ENCODE results near the gene PARD3. TPM values are rescaled to one million over a fixed set of nuclear protein-coding genes. Genes with fewer than 3 reads are reported as not detected.

The PARD3 gene
- total and polyA plus RNA-seq, 2 donors (not counting 3 experiments of a cell fraction or from before 2014, with no cell fraction given): 7.3 to 24.1 TPM

DNA sequence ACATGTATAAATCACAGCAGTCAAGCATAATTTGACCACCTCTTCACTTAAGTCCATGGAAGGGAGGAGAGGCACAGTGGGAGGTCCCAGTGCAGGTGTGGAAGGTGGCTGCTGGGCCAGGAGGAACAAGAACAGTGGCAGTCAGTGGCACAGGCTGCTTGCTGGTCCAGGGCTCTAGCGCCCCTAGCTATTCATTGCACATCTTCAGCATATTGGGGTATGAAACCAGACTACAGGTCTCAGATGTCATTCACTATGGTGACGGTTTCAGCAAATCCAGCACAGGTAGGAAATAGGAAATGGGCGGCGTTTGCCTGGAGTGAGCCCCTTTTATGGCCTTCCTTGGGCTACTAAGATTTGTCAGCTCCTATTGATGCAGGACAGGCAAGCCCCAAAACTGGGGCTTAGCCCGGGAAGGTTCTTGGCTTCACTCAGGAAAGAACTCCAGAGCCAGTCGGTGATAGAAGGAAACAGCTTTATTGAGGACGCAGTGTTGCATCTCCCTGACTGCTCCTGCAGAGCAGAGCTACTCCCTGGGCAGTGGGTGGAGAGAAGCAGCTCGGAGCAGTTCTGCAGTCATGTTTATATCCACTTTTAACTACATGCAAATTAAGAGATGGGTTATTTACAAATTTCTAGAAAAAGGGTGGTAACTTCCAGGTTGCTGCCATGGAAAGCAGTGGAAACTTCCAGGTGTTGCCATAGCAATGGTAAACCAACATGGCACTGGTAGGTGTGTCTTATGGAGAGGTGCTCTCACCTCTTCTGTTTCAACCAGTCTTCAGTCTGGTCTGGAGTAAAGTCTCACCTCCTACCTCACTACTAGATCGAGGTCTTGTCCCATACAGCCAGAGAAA, 608.8 kb downstream of the PARD3 start:
- FAIRE-seq (no peak), DNase-seq (ENCODE audit: low read depth, low spot score) (no peak)
- CTCF ChIA-PET: no interaction called here
- Histone ChIP-seq H3K79me2 (ENCODE audit: control insufficient read depth, insufficient read depth, low read length) (no peaks in the 10 kb centered on the region), H3K4me1 (ENCODE audit: control insufficient read depth, extremely low read depth, insufficient read depth, low read length) (no peaks in the 10 kb centered on the region), H4K20me1 (replicated peaks; ENCODE audit: control insufficient read depth, extremely low read depth, insufficient read depth, low read length) (no peaks in the 10 kb centered on the region), H3K9me1 (replicated peaks; ENCODE audit: control insufficient read depth, extremely low read depth, insufficient read depth, low read length) (no peaks in the 10 kb centered on the region), H3K9ac (replicated peaks; ENCODE audit: extremely low read depth, insufficient read depth, low read length) (no peak overlapping the region), H3K4me2 (ENCODE audit: insufficient read depth, low read length) (no peak overlapping the region), H3K36me3 (ENCODE audit: control insufficient read depth in 2 of 2, extremely low read depth in 1 of 2, insufficient read depth in 2 of 2, low read length in 2 of 2) (no peaks in the 10 kb centered on the region), H3K9me3 (replicated peaks; ENCODE audit: control insufficient read depth, insufficient read depth, low read length) (no peaks in the 10 kb centered on the region), H3K27me3 (ENCODE audit: control insufficient read depth in 2 of 2, insufficient read depth in 2 of 2, low read length in 2 of 2) (no peaks in the 10 kb centered on the region), H3K4me3 (replicated peaks in 1 of 3; ENCODE audit: insufficient read depth in 1 of 3, low read depth in 1 of 3, low read length in 3 of 3) (no peak overlapping the region), H3K27ac (ENCODE audit: insufficient read depth, low read depth, low read length) (no peak overlapping the region), H2AFZ (ENCODE audit: low read depth, low read length) (no peak overlapping the region)
- BruUV-seq (replicated peaks): no TSS peak
- no peak for TF ChIP-seq EZH2 (IDR thresholded peaks at IDR 0.05; ENCODE audit: borderline replicate concordance, low read depth, low read length, severe bottlenecking)
- POLR2A ChIA-PET: no interaction called here
- intact Hi-C loops (cut with micrococcal nuclease) (no loop called here), dilution Hi-C loops (cut with MboI; ENCODE audit: extremely low pct_ligation_motif_present, low sequenced_read_pairs) (no loop called here)

DNA sequence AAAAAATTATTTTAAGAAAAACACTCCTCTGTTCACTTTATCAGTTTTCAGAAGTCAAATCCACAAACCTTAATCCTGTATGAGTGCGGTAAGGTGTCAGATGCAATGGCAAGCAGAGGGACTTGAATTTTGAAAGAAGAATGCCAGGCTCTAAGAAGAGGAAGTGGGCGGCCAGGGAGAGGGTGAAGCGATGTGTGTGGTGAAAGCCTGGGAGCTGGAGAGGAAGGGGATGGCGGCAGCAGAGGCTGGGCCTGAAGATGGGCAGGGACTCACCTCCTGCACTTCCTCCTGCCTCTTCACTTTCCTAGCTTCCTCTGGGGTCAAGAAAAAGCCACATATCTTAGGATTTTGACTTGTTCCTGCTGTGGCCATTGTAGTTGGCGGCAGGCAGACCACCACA, 609.6 kb downstream of the PARD3 start:
- Histone ChIP-seq H2AFZ (ENCODE audit: low read depth, low read length) (no peak overlapping the region), H3K9ac (replicated peaks; ENCODE audit: extremely low read depth, insufficient read depth, low read length) (no peak overlapping the region), H4K20me1 (replicated peaks; ENCODE audit: control insufficient read depth, extremely low read depth, insufficient read depth, low read length) (no peaks in the 10 kb centered on the region), H3K27me3 (ENCODE audit: control insufficient read depth in 2 of 2, insufficient read depth in 2 of 2, low read length in 2 of 2) (no peaks in the 10 kb centered on the region), H3K9me1 (replicated peaks; ENCODE audit: control insufficient read depth, extremely low read depth, insufficient read depth, low read length) (no peaks in the 10 kb centered on the region), H3K27ac (ENCODE audit: insufficient read depth, low read depth, low read length) (no peak overlapping the region), H3K36me3 (ENCODE audit: control insufficient read depth in 2 of 2, extremely low read depth in 1 of 2, insufficient read depth in 2 of 2, low read length in 2 of 2) (no peaks in the 10 kb centered on the region), H3K4me3 (replicated peaks in 1 of 3; ENCODE audit: insufficient read depth in 1 of 3, low read depth in 1 of 3, low read length in 3 of 3) (no peak overlapping the region), H3K4me2 (ENCODE audit: insufficient read depth, low read length) (no peak overlapping the region), H3K79me2 (ENCODE audit: control insufficient read depth, insufficient read depth, low read length) (no peaks in the 10 kb centered on the region), H3K4me1 (ENCODE audit: control insufficient read depth, extremely low read depth, insufficient read depth, low read length) (no peaks in the 10 kb centered on the region), H3K9me3 (replicated peaks; ENCODE audit: control insufficient read depth, insufficient read depth, low read length) (no peaks in the 10 kb centered on the region)
- CTCF ChIA-PET: no interaction called here
- FAIRE-seq (no peak), DNase-seq (ENCODE audit: low read depth, low spot score) (no peak)
- BruUV-seq (replicated peaks): no TSS peak
- POLR2A ChIA-PET: no interaction called here
- intact Hi-C loops (cut with micrococcal nuclease): no loop called here
- dilution Hi-C loops (cut with MboI; ENCODE audit: extremely low pct_ligation_motif_present, low sequenced_read_pairs): no loop called here
- TF ChIP-seq MYC (IDR thresholded peaks at IDR 0.05; ENCODE audit: low read depth, low read length) (no peak), GATA2 (IDR thresholded peaks at IDR 0.05; ENCODE audit: insufficient read depth, insufficient read length, low read depth, low read length) (no peak), JUN (IDR thresholded peaks at IDR 0.05; ENCODE audit: borderline replicate concordance, insufficient read depth, insufficient read length, low read depth) (no peak), FOS (IDR thresholded peaks at IDR 0.05; ENCODE audit: borderline replicate concordance, insufficient read depth, low read length) (no peak), POLR2AphosphoS5 (IDR thresholded peaks at IDR 0.05; ENCODE audit: insufficient read depth, low read depth, low read length) (no peak), EZH2 (IDR thresholded peaks at IDR 0.05; ENCODE audit: borderline replicate concordance, low read depth, low read length, severe bottlenecking) (no peak), POLR2A (IDR thresholded peaks at IDR 0.05; ENCODE audit: low read depth, low read length) (no peak)
- TF ChIP-seq, protein P1, sequence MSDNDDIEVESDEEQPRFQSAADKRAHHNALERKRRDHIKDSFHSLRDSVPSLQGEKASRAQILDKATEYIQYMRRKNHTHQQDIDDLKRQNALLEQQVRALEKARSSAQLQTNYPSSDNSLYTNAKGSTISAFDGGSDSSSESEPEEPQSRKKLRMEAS (IDR thresholded peaks at IDR 0.05; ENCODE audit: insufficient read depth, insufficient read length): no peak
- TF ChIP-seq, protein P2, sequence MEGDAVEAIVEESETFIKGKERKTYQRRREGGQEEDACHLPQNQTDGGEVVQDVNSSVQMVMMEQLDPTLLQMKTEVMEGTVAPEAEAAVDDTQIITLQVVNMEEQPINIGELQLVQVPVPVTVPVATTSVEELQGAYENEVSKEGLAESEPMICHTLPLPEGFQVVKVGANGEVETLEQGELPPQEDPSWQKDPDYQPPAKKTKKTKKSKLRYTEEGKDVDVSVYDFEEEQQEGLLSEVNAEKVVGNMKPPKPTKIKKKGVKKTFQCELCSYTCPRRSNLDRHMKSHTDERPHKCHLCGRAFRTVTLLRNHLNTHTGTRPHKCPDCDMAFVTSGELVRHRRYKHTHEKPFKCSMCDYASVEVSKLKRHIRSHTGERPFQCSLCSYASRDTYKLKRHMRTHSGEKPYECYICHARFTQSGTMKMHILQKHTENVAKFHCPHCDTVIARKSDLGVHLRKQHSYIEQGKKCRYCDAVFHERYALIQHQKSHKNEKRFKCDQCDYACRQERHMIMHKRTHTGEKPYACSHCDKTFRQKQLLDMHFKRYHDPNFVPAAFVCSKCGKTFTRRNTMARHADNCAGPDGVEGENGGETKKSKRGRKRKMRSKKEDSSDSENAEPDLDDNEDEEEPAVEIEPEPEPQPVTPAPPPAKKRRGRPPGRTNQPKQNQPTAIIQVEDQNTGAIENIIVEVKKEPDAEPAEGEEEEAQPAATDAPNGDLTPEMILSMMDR (IDR thresholded peaks at IDR 0.05; ENCODE audit: extremely low read depth in 1 of 2, insufficient read depth in 1 of 2, low read depth in 1 of 2, low read length in 2 of 2): no peak
